Type B pancreatic cell (in vitro differentiated cells): Measurements from ENCODE around the gene HTR4. TPM values are rescaled to one million over a fixed set of nuclear protein-coding genes. Genes with fewer than 3 reads are reported as not detected.

Source experiments
- DNase-seq: peaks from one replicate; pipeline ENCODE4 v3.0.0; 2021; ENCODE audit warnings: mixed read lengths; ENCODE audit not compliant: unreplicated experiment; ENCODE audit errors: extremely low spot score
- H3K27ac Mint-ChIP-seq: 2 replicates; pipeline ENCODE4 v1.8.0; 2021; ENCODE audit warnings: mild to moderate bottlenecking, mixed read lengths
- H3K27me3 Mint-ChIP-seq: 2 replicates; pipeline ENCODE4 v1.8.0; 2021; ENCODE audit warnings: mixed read lengths
- H3K36me3 Mint-ChIP-seq: 2 replicates; pipeline ENCODE4 v1.8.0; 2021; ENCODE audit warnings: mixed read lengths
- H3K4me1 Mint-ChIP-seq: one replicate; pipeline ENCODE4 v1.8.0; 2021; ENCODE audit warnings: mixed read lengths; ENCODE audit not compliant: unreplicated experiment
- H3K4me3 Mint-ChIP-seq: 2 replicates; pipeline ENCODE4 v1.8.0; 2021; ENCODE audit warnings: mild to moderate bottlenecking, mixed read lengths
- H3K9me3 Mint-ChIP-seq: 2 replicates; pipeline ENCODE4 v1.8.0; 2021; ENCODE audit warnings: mixed read lengths
- CTCF ChIP-seq: fragments of 200-600 bp; sonication (generic); conservative IDR thresholded peaks from 2 replicates; pipeline ENCODE4 v1.5.0; 2021; ENCODE audit warnings: antibody characterized with exemption, mild to moderate bottlenecking
- total RNA-seq: library from RNA; stranded (reverse); gene quantifications from 2 replicates; pipeline ENCODE4 v1.2.1, GENCODE V29; 2021; ENCODE audit warnings: low replicate concordance

Gene HTR4
- total RNA-seq, 1 donor from 2014 or later: 0.29 TPM

GRCh38 chr5:148623101-148623500 lies 31.2 kb downstream of the HTR4 start:
- TF ChIP-seq CTCF: no peak
- DNase-seq: no peak
- Mint-ChIP-seq H3K27ac (no peak overlapping the region), H3K9me3 (peaks cover 7% of the 10 kb centered on the region), H3K27me3 (peaks cover 15% of the 10 kb centered on the region), H3K4me3 (no peak overlapping the region), H3K36me3 (no peaks in the 10 kb centered on the region), H3K4me1 (no peaks in the 10 kb centered on the region)

GRCh38 chr5:148620696-148621095 lies 33.6 kb downstream of the HTR4 start:
- no peak for TF ChIP-seq CTCF
- peaks cover 15% of the 10 kb centered on the region for H3K27me3 Mint-ChIP-seq
- DNase-seq: no peak
- peaks cover 7% of the 10 kb centered on the region for H3K9me3 Mint-ChIP-seq
- H3K4me1 Mint-ChIP-seq: no peaks in the 10 kb centered on the region
- H3K27ac Mint-ChIP-seq: no peak overlapping the region
- H3K4me3 Mint-ChIP-seq: no peak overlapping the region
- no peaks in the 10 kb centered on the region for H3K36me3 Mint-ChIP-seq

GRCh38 chr5:148620091-148620490 lies 34.2 kb downstream of the HTR4 start:
- TF ChIP-seq CTCF: no peak
- DNase-seq: no peak
- peaks cover 15% of the 10 kb centered on the region for H3K27me3 Mint-ChIP-seq
- H3K9me3 Mint-ChIP-seq: peaks cover 7% of the 10 kb centered on the region
- H3K27ac Mint-ChIP-seq: no peak overlapping the region
- H3K4me1 Mint-ChIP-seq: no peaks in the 10 kb centered on the region
- H3K4me3 Mint-ChIP-seq: no peak overlapping the region
- no peaks in the 10 kb centered on the region for H3K36me3 Mint-ChIP-seq

GRCh38 chr5:148619484-148619883 lies 34.8 kb downstream of the HTR4 start:
- peaks cover 15% of the 10 kb centered on the region for H3K27me3 Mint-ChIP-seq
- no peak for DNase-seq
- no peak for TF ChIP-seq CTCF
- H3K9me3 Mint-ChIP-seq: peaks cover 7% of the 10 kb centered on the region
- H3K36me3 Mint-ChIP-seq: no peaks in the 10 kb centered on the region
- H3K4me3 Mint-ChIP-seq: no peak overlapping the region
- H3K27ac Mint-ChIP-seq: no peak overlapping the region
- H3K4me1 Mint-ChIP-seq: no peaks in the 10 kb centered on the region

- Mint-ChIP-seq H3K9me3 (peaks cover 7% of the 10 kb centered on the region), H3K27ac (no peak overlapping the region), H3K27me3 (peaks cover 9% of the 10 kb centered on the region), H3K4me3 (no peak overlapping the region), H3K4me1 (no peaks in the 10 kb centered on the region), H3K36me3 (no peaks in the 10 kb centered on the region)
- TF ChIP-seq CTCF: no peak
- no peak for DNase-seq
These were observed 38.6 kb downstream of the HTR4 start for GRCh38 chr5:148615644-148616275.

- no peak overlapping the region for H3K27ac Mint-ChIP-seq
- no peaks in the 10 kb centered on the region for H3K36me3 Mint-ChIP-seq
- no peak for DNase-seq
- H3K9me3 Mint-ChIP-seq: no peaks in the 10 kb centered on the region
- H3K4me3 Mint-ChIP-seq: no peak overlapping the region
- no peaks in the 10 kb centered on the region for H3K4me1 Mint-ChIP-seq
- TF ChIP-seq CTCF: no peak
- H3K27me3 Mint-ChIP-seq: no peaks in the 10 kb centered on the region
These were observed 46.9 kb downstream of the HTR4 start for GRCh38 chr5:148607406-148607805.
